HL-60 (cell line): ENCODE results near the gene AJUBA.

Experiments used
- GABPA ChIP-seq: IDR thresholded peaks from 2 replicates; pipeline ENCODE4 v1.6.1; 2012; ENCODE audit warnings: low read depth
- POLR2AphosphoS5 ChIP-seq: IDR thresholded peaks from 2 replicates; pipeline ENCODE4 v1.6.1; 2012; ENCODE audit warnings: low read depth
- SPI1 ChIP-seq: IDR thresholded peaks from 2 replicates; pipeline ENCODE4 v1.6.1; 2012; ENCODE audit warnings: low read depth, mild to moderate bottlenecking, borderline replicate concordance
- TF ChIP-seq, protein P1 (sequence below): IDR thresholded peaks from one replicate; pipeline ENCODE4 v1.5.1; 2011; ENCODE audit warnings: low read length, control low read depth, inconsistent platforms; ENCODE audit not compliant: insufficient read depth

DNA sequence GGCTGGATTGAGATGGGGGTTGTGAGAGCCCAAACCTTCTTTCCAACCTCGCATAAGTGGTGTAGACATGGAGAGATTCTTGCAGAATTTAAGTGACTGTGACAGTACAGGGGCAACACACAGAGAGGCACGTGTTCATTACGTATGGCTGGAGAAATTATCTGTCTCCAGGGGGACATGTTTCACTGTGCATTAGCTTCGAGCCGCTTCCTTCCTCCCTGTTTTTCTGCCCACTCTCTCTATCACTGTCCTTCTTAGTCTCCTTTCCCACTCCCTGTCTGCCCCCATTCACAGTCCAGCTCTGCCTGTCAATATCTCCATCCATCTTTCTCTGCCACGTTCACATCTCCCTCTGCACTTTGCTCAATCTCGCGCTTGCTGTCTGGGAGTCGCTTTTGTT, 39.1 kb upstream of the AJUBA start:
- TF ChIP-seq, protein P1, sequence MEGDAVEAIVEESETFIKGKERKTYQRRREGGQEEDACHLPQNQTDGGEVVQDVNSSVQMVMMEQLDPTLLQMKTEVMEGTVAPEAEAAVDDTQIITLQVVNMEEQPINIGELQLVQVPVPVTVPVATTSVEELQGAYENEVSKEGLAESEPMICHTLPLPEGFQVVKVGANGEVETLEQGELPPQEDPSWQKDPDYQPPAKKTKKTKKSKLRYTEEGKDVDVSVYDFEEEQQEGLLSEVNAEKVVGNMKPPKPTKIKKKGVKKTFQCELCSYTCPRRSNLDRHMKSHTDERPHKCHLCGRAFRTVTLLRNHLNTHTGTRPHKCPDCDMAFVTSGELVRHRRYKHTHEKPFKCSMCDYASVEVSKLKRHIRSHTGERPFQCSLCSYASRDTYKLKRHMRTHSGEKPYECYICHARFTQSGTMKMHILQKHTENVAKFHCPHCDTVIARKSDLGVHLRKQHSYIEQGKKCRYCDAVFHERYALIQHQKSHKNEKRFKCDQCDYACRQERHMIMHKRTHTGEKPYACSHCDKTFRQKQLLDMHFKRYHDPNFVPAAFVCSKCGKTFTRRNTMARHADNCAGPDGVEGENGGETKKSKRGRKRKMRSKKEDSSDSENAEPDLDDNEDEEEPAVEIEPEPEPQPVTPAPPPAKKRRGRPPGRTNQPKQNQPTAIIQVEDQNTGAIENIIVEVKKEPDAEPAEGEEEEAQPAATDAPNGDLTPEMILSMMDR = no peak
- TF ChIP-seq GABPA (no peak), POLR2AphosphoS5 (no peak), SPI1 (no peak)
